ENCODE data around the gene UBXN4.
"Not testable (repeated sequence)": the region's sequence is repeated elsewhere in the genome, so short reads cannot be mapped to it uniquely, and the experiment has no call there.

Gene UBXN4

DNA sequence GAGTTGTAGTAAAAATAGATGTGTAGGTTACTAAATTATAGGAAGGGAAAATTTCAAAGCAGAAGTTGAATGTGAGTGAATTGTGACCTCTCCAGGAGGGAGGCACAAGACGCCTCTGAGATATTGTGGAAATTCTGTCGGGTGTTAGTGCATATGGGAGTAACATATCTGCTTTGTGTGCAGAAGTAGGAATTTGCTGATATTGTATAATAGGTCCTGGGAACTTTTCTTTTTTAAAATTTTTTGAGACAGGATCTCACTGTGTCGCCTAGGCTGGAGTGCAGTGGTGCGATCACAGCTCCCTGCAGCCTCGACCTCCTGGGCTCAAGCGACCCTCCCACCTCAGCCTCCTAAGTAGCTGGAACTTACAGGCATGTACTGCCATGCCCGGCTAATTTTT is 34.7 kb downstream of the UBXN4 start:
- no peaks in the 10 kb centered on the region for H3K9me3 Mint-ChIP-seq

DNA sequence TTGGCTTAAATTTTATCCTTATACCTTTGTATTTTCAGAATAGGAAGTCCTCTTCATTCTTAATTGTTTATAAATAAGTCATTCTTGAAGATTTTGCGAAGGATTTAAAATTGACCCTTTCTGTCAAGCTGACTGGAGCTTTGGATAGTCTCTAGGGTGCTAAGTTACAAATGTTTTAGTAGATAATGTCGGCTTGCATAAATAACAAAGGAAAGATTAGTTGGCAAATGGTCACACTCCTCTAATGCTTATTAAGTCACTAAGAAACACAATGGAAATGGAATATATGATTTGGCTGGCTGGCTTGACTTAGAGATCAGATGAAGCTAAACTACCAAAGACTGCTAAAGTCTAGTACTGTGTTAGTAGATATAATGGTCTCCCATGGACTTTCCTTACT is 40.6 kb downstream of the UBXN4 start:
- DNase-seq (no peak), ATAC-seq (replicated peaks) (no peak)
- no peaks in the 10 kb centered on the region for H3K9me3 Mint-ChIP-seq
- H3K4me1 Mint-ChIP-seq (ENCODE audit: low read depth in 2 of 2): peaks cover 0 to 2% of the 10 kb centered on the region in 2 donors
- peaks cover 92% of the 10 kb centered on the region for H3K36me3 Mint-ChIP-seq (ENCODE audit: insufficient read depth)
- H3K4me3 Mint-ChIP-seq: no peak overlapping the region
- H3K27ac Mint-ChIP-seq: no peak overlapping the region
- no peaks in the 10 kb centered on the region for H3K27me3 Mint-ChIP-seq

More for the DNA sequence above, 34.7 kb downstream of the UBXN4 start:
- no peaks in the 10 kb centered on the region for H3K4me1 Mint-ChIP-seq (ENCODE audit: low read depth in 2 of 2)
- H3K27ac Mint-ChIP-seq: no peak overlapping the region
- peaks cover 97% of the 10 kb centered on the region for H3K36me3 Mint-ChIP-seq (ENCODE audit: insufficient read depth)
- DNase-seq: no peak
- no peak overlapping the region for H3K4me3 Mint-ChIP-seq
- no peaks in the 10 kb centered on the region for H3K27me3 Mint-ChIP-seq
- no peak for ATAC-seq (replicated peaks)

- DNase-seq: no peak
- Mint-ChIP-seq H3K36me3 (ENCODE audit: insufficient read depth) (peaks cover 80% of the 10 kb centered on the region), H3K27me3 (no peaks in the 10 kb centered on the region), H3K9me3 (no peaks in the 10 kb centered on the region), H3K4me1 (ENCODE audit: low read depth in 2 of 2) (peaks cover 0 to 2% of the 10 kb centered on the region in 2 donors), H3K27ac (peak overlapping the region in 1 of 2 donors; percentile 23), H3K4me3 (no peak overlapping the region)
- no peak for ATAC-seq (replicated peaks)
Measured at GRCh38 chr2:135783439-135783838, 41.8 kb downstream of the UBXN4 start.

DNA sequence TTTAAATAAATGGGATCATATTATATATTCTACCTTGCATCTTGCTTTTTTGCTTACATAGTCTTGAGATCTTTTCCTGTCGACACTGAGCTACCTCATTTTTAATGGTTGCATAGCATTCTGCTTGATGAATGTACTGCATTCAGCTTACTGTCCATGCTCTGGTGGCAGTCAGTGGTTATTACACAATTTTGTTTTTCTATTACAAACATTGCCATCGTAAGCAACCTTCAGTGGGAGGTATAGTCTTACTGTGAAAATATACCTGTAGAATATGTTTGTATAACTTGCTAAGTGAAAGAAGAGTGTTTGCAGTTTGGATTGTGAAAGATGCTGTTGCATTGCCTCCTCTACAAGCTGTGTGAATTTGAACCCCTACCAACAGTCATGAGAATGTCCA is 43.4 kb downstream of the UBXN4 start:
- H3K36me3 Mint-ChIP-seq (ENCODE audit: insufficient read depth): peaks cover 67% of the 10 kb centered on the region
- H3K9me3 Mint-ChIP-seq: no peaks in the 10 kb centered on the region
- H3K27ac Mint-ChIP-seq: no peak overlapping the region
- peak; percentile 19 for ATAC-seq (replicated peaks)
- no peak overlapping the region for H3K4me3 Mint-ChIP-seq
- no peaks in the 10 kb centered on the region for H3K27me3 Mint-ChIP-seq
- peaks cover 0 to 2% of the 10 kb centered on the region in 2 donors for H3K4me1 Mint-ChIP-seq (ENCODE audit: low read depth in 2 of 2)
- DNase-seq: no peak

DNA sequence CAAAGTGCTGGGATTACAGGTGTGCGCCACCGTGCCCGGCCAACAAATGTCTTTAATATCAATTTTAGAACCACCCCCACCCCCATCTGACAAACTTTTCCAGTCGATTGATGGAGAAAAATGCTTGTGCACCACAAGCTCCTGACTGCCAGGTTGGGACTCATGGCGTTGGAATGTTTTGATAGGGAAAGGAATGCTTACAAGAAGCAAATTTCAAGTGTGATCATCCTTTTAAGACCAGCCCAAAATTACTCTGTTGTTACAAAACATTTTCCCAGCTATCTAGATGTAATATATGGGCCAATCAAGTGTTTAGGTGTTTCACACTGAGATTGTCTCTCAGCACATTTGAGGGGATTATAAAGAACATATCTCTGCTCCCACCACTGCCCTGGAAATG is 45.2 kb downstream of the UBXN4 start:
- ATAC-seq (replicated peaks) (no peak), DNase-seq (no peak)
- peaks cover 49% of the 10 kb centered on the region for H3K36me3 Mint-ChIP-seq (ENCODE audit: insufficient read depth)
- H3K4me1 Mint-ChIP-seq (ENCODE audit: low read depth in 2 of 2): peaks cover 3 to 5% of the 10 kb centered on the region in 2 donors
- no peak overlapping the region for H3K27ac Mint-ChIP-seq
- no peaks in the 10 kb centered on the region for H3K9me3 Mint-ChIP-seq
- no peaks in the 10 kb centered on the region for H3K27me3 Mint-ChIP-seq
- H3K4me3 Mint-ChIP-seq: no peak overlapping the region

GRCh38 chr2:135790423-135790822 is 48.8 kb downstream of the UBXN4 start:
- Mint-ChIP-seq H3K36me3 (ENCODE audit: insufficient read depth) (peaks cover 17% of the 10 kb centered on the region), H3K4me1 (ENCODE audit: low read depth in 2 of 2) (peaks cover 8 to 16% of the 10 kb centered on the region in 2 donors), H3K27me3 (no peaks in the 10 kb centered on the region), H3K4me3 (no peak overlapping the region), H3K9me3 (no peaks in the 10 kb centered on the region), H3K27ac (no peak overlapping the region)
- ATAC-seq (replicated peaks) (no peak), DNase-seq (no peak)

DNA sequence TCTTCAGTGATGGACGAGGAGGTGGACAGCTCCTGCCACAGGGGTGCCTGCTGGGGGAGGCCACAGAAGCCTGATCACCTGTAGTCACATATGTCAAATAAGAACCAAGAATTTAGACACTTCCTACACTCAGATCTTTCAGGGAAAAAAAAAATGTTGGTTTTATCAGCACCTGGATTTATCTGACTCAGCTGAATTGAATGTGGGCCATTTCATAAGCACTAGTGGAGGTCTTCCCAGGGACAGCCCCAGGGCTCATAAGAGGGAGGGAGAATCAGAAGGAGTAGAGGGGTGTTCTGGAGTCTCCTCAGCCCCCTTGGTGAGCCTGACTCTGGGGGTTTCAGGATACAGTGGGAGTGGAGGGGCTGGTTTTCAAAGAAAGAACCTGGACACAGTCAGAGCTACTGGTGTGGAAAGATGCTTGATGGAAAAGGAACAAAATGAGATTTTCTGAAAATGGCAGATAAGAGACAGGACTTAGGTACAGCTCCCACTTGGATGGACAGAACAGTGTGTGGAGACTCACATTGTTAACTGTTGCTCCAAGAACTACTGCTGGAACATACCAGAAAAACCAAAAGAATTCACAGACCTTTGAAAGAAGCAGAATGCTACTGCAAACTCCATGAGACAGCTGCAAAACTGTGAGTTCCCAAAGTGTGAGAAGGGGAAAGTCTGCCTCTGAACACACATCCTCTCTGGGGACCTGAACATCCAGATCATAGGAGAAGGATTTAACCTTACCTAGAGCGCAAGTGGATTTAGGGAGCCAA is 49.9 kb downstream of the UBXN4 start:
- H3K27ac Mint-ChIP-seq: peak overlapping the region; percentile 59 to 64

GRCh38 chr2:135792401-135793150 is 50.9 kb downstream of the UBXN4 start:
- Mint-ChIP-seq H3K4me1 (ENCODE audit: low read depth in 2 of 2) (peaks cover 11 to 19% of the 10 kb centered on the region in 2 donors), H3K4me3 (no peak overlapping the region), H3K36me3 (ENCODE audit: insufficient read depth) (peaks cover 4% of the 10 kb centered on the region), H3K27ac (peak overlapping the region; percentile 32 to 59), H3K27me3 (no peaks in the 10 kb centered on the region), H3K9me3 (no peaks in the 10 kb centered on the region)
- no peak for DNase-seq
- peak; percentile 62 for ATAC-seq (replicated peaks)

More for the DNA sequence above, 49.9 kb downstream of the UBXN4 start:
- no peaks in the 10 kb centered on the region for H3K27me3 Mint-ChIP-seq
- ATAC-seq (replicated peaks) (no peak), DNase-seq (no peak)
- no peak overlapping the region for H3K4me3 Mint-ChIP-seq
- H3K36me3 Mint-ChIP-seq (ENCODE audit: insufficient read depth): peaks cover 5% of the 10 kb centered on the region
- H3K9me3 Mint-ChIP-seq: no peaks in the 10 kb centered on the region
- H3K4me1 Mint-ChIP-seq (ENCODE audit: low read depth in 2 of 2): peaks cover 8 to 16% of the 10 kb centered on the region in 2 donors

- H3K27me3 Mint-ChIP-seq; DNase-seq; H3K4me3 Mint-ChIP-seq; ATAC-seq (replicated peaks); H3K27ac Mint-ChIP-seq; H3K36me3 Mint-ChIP-seq (ENCODE audit: insufficient read depth); H3K9me3 Mint-ChIP-seq: not testable (repeated sequence)
- H3K4me1 Mint-ChIP-seq (ENCODE audit: low read depth in 2 of 2): peaks cover 12 to 20% of the 10 kb centered on the region in 2 donors
Measured at GRCh38 chr2:135795641-135796040, 54.0 kb downstream of the UBXN4 start.

DNA sequence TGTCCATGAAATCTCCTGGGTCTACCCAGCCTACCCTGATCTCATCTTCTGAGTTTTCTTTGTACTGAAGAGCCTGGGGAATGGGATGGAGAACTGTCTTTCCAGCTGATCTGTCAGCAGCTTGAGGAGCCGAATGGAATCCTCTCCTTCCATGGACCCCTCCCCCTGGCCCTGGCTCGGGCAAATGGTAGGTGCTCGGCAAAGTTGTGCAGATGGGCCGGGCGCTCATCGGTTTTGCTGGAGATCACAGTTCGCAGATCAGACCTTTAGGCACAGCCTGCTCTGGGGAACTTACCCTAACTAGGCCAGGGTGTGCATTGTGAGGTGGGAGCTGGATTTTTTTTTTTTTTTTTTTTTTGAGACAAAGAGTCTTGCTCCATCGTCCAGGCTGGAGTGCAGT is 55.0 kb downstream of the UBXN4 start:
- H3K27ac Mint-ChIP-seq: no peak overlapping the region
- DNase-seq (no peak), ATAC-seq (replicated peaks) (no peak)
- peaks cover 0 to 3% of the 10 kb centered on the region in 2 donors for H3K9me3 Mint-ChIP-seq
- peaks cover 9 to 20% of the 10 kb centered on the region in 2 donors for H3K4me1 Mint-ChIP-seq (ENCODE audit: low read depth in 2 of 2)
- H3K4me3 Mint-ChIP-seq: no peak overlapping the region
- H3K36me3 Mint-ChIP-seq (ENCODE audit: insufficient read depth): peaks cover 4% of the 10 kb centered on the region
- no peaks in the 10 kb centered on the region for H3K27me3 Mint-ChIP-seq

DNA sequence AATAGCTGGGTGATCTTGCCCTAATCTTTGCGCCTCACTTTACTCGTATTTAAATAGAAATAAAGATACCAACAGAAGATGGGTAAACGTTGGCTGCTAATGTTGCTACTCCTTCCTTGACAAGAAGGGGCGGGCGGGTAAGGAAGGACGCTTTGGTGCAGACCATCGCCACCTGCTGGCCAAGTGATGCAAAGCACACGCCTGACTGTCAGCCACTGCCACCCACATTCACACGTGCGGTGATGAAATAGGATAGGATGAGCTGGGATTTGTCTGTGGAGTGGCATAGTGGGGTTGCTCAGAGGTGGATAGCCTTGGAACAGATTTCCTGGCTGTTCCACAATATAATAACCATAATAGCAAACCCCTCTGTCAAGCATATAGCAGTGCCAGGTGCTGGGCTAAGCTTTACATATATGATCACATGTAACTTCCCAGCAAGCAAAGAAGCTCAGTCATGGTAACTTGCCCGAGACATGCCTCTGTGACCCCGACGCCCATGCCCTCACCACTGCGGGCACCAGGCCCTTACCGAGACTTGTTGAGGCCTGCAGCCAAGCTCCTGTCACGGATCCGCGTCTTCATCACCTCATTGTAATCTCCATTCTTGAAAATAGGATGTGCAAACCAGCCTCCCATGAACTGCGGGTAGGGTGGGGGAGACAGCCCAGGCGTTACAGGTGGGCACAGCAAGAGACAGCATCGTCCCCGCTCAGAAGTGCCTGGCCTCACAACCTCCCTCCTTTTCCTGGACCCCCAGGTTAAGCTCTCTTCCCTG is 56.0 kb downstream of the UBXN4 start:
- Mint-ChIP-seq H3K4me3 (no peak overlapping the region), H3K4me1 (ENCODE audit: low read depth in 2 of 2) (peaks cover 4 to 12% of the 10 kb centered on the region in 2 donors), H3K36me3 (ENCODE audit: insufficient read depth) (peaks cover 4% of the 10 kb centered on the region), H3K9me3 (peaks cover 0 to 3% of the 10 kb centered on the region in 2 donors), H3K27me3 (no peaks in the 10 kb centered on the region), H3K27ac (no peak overlapping the region)
- ATAC-seq (replicated peaks): peak; percentile 86
- peak; percentile 65 to 76 (median 71) for DNase-seq

- Mint-ChIP-seq H3K9me3 (peaks cover 0 to 3% of the 10 kb centered on the region in 2 donors), H3K4me1 (ENCODE audit: low read depth in 2 of 2) (peaks cover 4 to 8% of the 10 kb centered on the region in 2 donors), H3K4me3 (no peak overlapping the region), H3K36me3 (ENCODE audit: insufficient read depth) (peaks cover 4% of the 10 kb centered on the region), H3K27ac (no peak overlapping the region), H3K27me3 (no peaks in the 10 kb centered on the region)
- DNase-seq: no peak
- no peak for ATAC-seq (replicated peaks)
Measured at GRCh38 chr2:135798275-135798705, 56.6 kb downstream of the UBXN4 start.

DNA sequence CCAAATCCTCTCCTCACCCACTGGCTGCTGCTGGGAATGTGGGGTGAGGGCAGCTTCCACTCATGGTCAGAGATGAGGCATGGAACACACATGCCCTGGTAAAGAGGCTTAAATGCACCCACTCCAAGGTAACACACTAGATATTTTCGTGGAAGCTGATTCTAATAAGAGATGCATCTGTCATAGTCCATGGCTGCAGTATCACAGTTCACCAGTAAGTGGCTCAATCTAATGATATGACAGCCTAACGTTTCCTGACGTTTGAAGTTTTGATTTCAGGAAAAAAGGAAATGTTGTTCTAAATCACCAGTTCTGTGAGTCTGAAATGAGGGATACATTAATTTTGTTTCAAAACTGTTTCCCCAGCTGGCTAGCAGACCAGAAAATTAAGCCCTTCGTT is 57.1 kb downstream of the UBXN4 start:
- no peak for DNase-seq
- Mint-ChIP-seq H3K36me3 (ENCODE audit: insufficient read depth) (peaks cover 4% of the 10 kb centered on the region), H3K27ac (no peak overlapping the region), H3K4me1 (ENCODE audit: low read depth in 2 of 2) (peaks cover 4 to 8% of the 10 kb centered on the region in 2 donors), H3K4me3 (no peak overlapping the region), H3K9me3 (peaks cover 0 to 3% of the 10 kb centered on the region in 2 donors), H3K27me3 (no peaks in the 10 kb centered on the region)
- ATAC-seq (replicated peaks): no peak
